NCI-H510A (cell line): Measurements from ENCODE around the gene OLFM2.
"Not testable (repeated sequence)": the region's sequence is repeated elsewhere in the genome, so short reads cannot be mapped to it uniquely, and the experiment has no call there.

Experiments used
- DNase-seq: peaks from one replicate; lab custom pipeline; 2025; lab: John Stamatoyannopoulos, UW

The OLFM2 gene

GRCh38 chr19:9941671-9942070 lies 5.4 kb upstream of the OLFM2 start:
- no peak for DNase-seq

GRCh38 chr19:9941231-9941630 lies 4.9 kb upstream of the OLFM2 start:
- no peak for DNase-seq

GRCh38 chr19:9940778-9941177 lies 4.5 kb upstream of the OLFM2 start:
- no peak for DNase-seq

- DNase-seq, result no peak
These were observed 3.1 kb upstream of the OLFM2 start for GRCh38 chr19:9939301-9939913.

GRCh38 chr19:9937001-9937411 lies 691 bp upstream of the OLFM2 start:
- no peak for DNase-seq

- no peak for DNase-seq
These were observed 599 bp downstream of the OLFM2 start for GRCh38 chr19:9935506-9936325.

GRCh38 chr19:9934132-9934950 lies 2.0 kb downstream of the OLFM2 start:
- DNase-seq, result no peak

GRCh38 chr19:9932835-9933234 lies 3.5 kb downstream of the OLFM2 start:
- DNase-seq, result no peak

- no peak for DNase-seq
These were observed 4.7 kb downstream of the OLFM2 start for GRCh38 chr19:9931629-9932028.

GRCh38 chr19:9923440-9923839 lies 12.9 kb downstream of the OLFM2 start:
- DNase-seq, result no peak

- DNase-seq, result not testable (repeated sequence)
These were observed 13.4 kb downstream of the OLFM2 start for GRCh38 chr19:9922782-9923379.

- no peak for DNase-seq
These were observed 19.0 kb downstream of the OLFM2 start for GRCh38 chr19:9917321-9917720.

- DNase-seq, result no peak
These were observed 19.6 kb downstream of the OLFM2 start for GRCh38 chr19:9916719-9917118.

- DNase-seq, result no peak
These were observed 21.8 kb downstream of the OLFM2 start for GRCh38 chr19:9914315-9915207.

GRCh38 chr19:9914001-9914314 lies 22.4 kb downstream of the OLFM2 start:
- DNase-seq, result no peak

GRCh38 chr19:9913237-9914000 lies 22.9 kb downstream of the OLFM2 start:
- no peak for DNase-seq

- DNase-seq, result no peak
These were observed 23.6 kb downstream of the OLFM2 start for GRCh38 chr19:9912551-9913236.

GRCh38 chr19:9911524-9912185 lies 24.7 kb downstream of the OLFM2 start:
- DNase-seq, result no peak

- DNase-seq, result no peak
These were observed 25.7 kb downstream of the OLFM2 start for GRCh38 chr19:9910625-9911024.

- no peak for DNase-seq
These were observed 27.1 kb downstream of the OLFM2 start for GRCh38 chr19:9909251-9909650.
